Measurements from ENCODE around the gene SECISBP2L. TPM values are rescaled to one million over a fixed set of nuclear protein-coding genes. Genes with fewer than 3 reads are reported as not detected.

The SECISBP2L gene
- total and polyA plus RNA-seq, 10 of the 15 experiments (the other 5 are each of a cell fraction or from before 2014, with no cell fraction given), result 1.4 to 24.2 (median 10.4) TPM

GRCh38 chr15:48940508-48940907 lies 105.7 kb downstream of the SECISBP2L start (continued):
- TF ChIP-seq IKZF2 (IDR thresholded peaks at IDR 0.05), result peak; percentile 75 to 87; a peak in 3 of 4 replicates
- TF ChIP-seq MXI1 (IDR thresholded peaks at IDR 0.05; ENCODE audit: low read depth, low read length), result peak; percentile 48; the same call in 1 of the 2 replicates
- no peak for TF ChIP-seq RBBP5 (conservative IDR thresholded peaks at IDR 0.05)
- TF ChIP-seq, protein P1, sequence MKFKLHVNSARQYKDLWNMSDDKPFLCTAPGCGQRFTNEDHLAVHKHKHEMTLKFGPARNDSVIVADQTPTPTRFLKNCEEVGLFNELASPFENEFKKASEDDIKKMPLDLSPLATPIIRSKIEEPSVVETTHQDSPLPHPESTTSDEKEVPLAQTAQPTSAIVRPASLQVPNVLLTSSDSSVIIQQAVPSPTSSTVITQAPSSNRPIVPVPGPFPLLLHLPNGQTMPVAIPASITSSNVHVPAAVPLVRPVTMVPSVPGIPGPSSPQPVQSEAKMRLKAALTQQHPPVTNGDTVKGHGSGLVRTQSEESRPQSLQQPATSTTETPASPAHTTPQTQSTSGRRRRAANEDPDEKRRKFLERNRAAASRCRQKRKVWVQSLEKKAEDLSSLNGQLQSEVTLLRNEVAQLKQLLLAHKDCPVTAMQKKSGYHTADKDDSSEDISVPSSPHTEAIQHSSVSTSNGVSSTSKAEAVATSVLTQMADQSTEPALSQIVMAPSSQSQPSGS (IDR thresholded peaks at IDR 0.05; ENCODE audit: low read length), result peak; percentile 94
- TF ChIP-seq EED (IDR thresholded peaks at IDR 0.05; ENCODE audit: low read depth), result peak; percentile 76
- TF ChIP-seq BACH1 (IDR thresholded peaks at IDR 0.05; ENCODE audit: borderline replicate concordance), result peak; percentile 92
- TF ChIP-seq NFYB (IDR thresholded peaks at IDR 0.05; ENCODE audit: insufficient read depth, low read depth, low read length), result no peak
- peak; percentile 95 for TF ChIP-seq RUNX3 (IDR thresholded peaks at IDR 0.05; ENCODE audit: low read length)
- TF ChIP-seq ZBED1 (IDR thresholded peaks at IDR 0.05; ENCODE audit: borderline replicate concordance), result no peak; the same call in 1 of the 2 replicates
- TF ChIP-seq STAT3 (IDR thresholded peaks at IDR 0.05; ENCODE audit: low read depth, low read length), result peak; percentile 91; the same call in 1 of the 2 replicates
- no peak for TF ChIP-seq ZNF207 (IDR thresholded peaks at IDR 0.05; ENCODE audit: borderline replicate concordance)
- TF ChIP-seq YY1 (IDR thresholded peaks at IDR 0.05; ENCODE audit: low read depth, low read length), result peak; percentile 48; the same call in 1 of the 2 replicates
- TF ChIP-seq SIN3A (IDR thresholded peaks at IDR 0.05; ENCODE audit: low read depth, low read length), result no peak
- TF ChIP-seq MYB (IDR thresholded peaks at IDR 0.05; ENCODE audit: borderline replicate concordance, low read depth, low read length), result peak; percentile 54
- no peak for TF ChIP-seq EZH2 (IDR thresholded peaks at IDR 0.05; ENCODE audit: borderline replicate concordance, control insufficient read depth, low read depth, low read length)
- TF ChIP-seq USF2 (IDR thresholded peaks at IDR 0.05; ENCODE audit: borderline replicate concordance, low read depth, low read length), result peak; percentile 37; the same call in 1 of the 2 replicates
- no peak for TF ChIP-seq ZZZ3 (IDR thresholded peaks at IDR 0.05; ENCODE audit: control insufficient read depth, insufficient read length, low read depth)
- TF ChIP-seq BHLHE40 (IDR thresholded peaks at IDR 0.05; ENCODE audit: borderline replicate concordance in 1 of 2, low read depth in 2 of 2, low read length in 1 of 2), result peak; percentile 76 to 90
- TF ChIP-seq HDGF (IDR thresholded peaks at IDR 0.05), result no peak
- peak; percentile 85; the same call in 1 of the 2 replicates for TF ChIP-seq IKZF1 (conservative IDR thresholded peaks at IDR 0.05)
- peak; percentile 96 for TF ChIP-seq BCL11A (IDR thresholded peaks at IDR 0.05; ENCODE audit: low read depth, low read length)
- TF ChIP-seq ETV6 (conservative IDR thresholded peaks at IDR 0.05 in 1 of 2, IDR thresholded peaks at IDR 0.05 in 1 of 2; ENCODE audit: borderline replicate concordance in 1 of 2, low read depth in 1 of 2), result peak in 1 of 2 experiments; percentile 59; a peak in 1 of 4 replicates
- peak; percentile 95 to 98 for TF ChIP-seq EP300 (IDR thresholded peaks at IDR 0.05; ENCODE audit: borderline replicate concordance in 1 of 2, control insufficient read depth in 1 of 2, low read depth in 2 of 2, low read length in 2 of 2)
- 0 out of 2 replicates have a peak, but pooled peaks have one; percentile 32 for TF ChIP-seq TCF12 (IDR thresholded peaks at IDR 0.05; ENCODE audit: low read depth, low read length)
- TF ChIP-seq WRNIP1 (IDR thresholded peaks at IDR 0.05; ENCODE audit: borderline replicate concordance, low read depth, low read length), result 0 out of 2 replicates have a peak, but pooled peaks have one; percentile 69
- TF ChIP-seq TCF3 (IDR thresholded peaks at IDR 0.05; ENCODE audit: borderline replicate concordance, insufficient read depth, low read depth, low read length), result 0 out of 2 replicates have a peak, but pooled peaks have one; percentile 49

Measured in GM12878 (cell line).